ENCODE data around the gene PROM1.

- no peak for TF ChIP-seq EP300 (IDR thresholded peaks at IDR 0.05)
- no peak for TF ChIP-seq CTCF (IDR thresholded peaks at IDR 0.05)
- no peak for TF ChIP-seq POLR2AphosphoS5 (IDR thresholded peaks at IDR 0.05)
- TF ChIP-seq POLR2A (IDR thresholded peaks at IDR 0.05), result no peak
Observed at GRCh38 chr4:16052939-16053338, 30.9 kb downstream of the PROM1 start.
